ENCODE results near the gene PSD4. TPM values are rescaled to one million over a fixed set of nuclear protein-coding genes. Genes with fewer than 3 reads are reported as not detected.
A peak's percentile ranks its signal among the peaks of the same experiment; 100 is the strongest.

PSD4 gene
- total RNA-seq, 1 experiment from 2014 or later = 0.60 TPM

DNA sequence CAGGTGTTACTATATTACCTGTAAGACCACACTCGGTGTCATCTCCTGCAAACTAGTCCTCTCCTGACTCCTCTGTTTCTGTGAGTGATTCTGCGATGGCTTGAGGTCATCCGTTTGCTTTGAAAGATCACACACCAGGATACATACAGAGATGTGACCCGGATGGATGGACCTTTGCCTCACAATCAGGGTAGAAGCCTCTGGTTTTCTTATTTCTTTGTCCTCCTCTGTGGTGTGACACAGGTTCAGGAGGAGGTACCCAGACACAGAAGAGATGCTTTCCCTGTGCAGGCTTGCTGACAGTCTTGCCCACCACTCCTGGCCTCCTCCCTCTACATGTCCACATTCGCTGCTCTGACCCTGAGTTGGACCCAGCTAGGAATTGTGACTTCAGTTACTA, 34.6 kb downstream of the PSD4 start:
- Histone ChIP-seq H3K27ac (ENCODE audit: low read depth, low read length, poor library complexity, severe bottlenecking) (no peak overlapping the region), H3K27me3 (replicated peaks; ENCODE audit: insufficient read depth, low read depth, low read length, poor library complexity) (no peaks in the 10 kb centered on the region), H3K36me3 (ENCODE audit: insufficient read depth, low read length, poor library complexity, severe bottlenecking) (no peaks in the 10 kb centered on the region), H3K4me3 (ENCODE audit: low read depth, low read length, poor library complexity, severe bottlenecking) (no peak overlapping the region), H3K4me1 (ENCODE audit: insufficient read depth, low read length, poor library complexity, severe bottlenecking) (peaks cover 34% of the 10 kb centered on the region), H3K9me3 (ENCODE audit: low read depth, low read length, poor library complexity, severe bottlenecking) (no peaks in the 10 kb centered on the region)
- BruUV-seq (replicated peaks) = no TSS peak
- ChIA-PET CTCF (interaction anchor here (0.9 kb wide), 1 partner anchor 9 kb away, joined by 3 read pairs; no protein-coding TSS in a partner anchor), POLR2A (ENCODE audit: low non-redundant PET) (no interaction called here)
- intact Hi-C loops (cut with micrococcal nuclease; ENCODE audit: unreplicated experiment) = loop anchor here (10.0 kb wide), 1 partner anchor 76 kb away; no protein-coding TSS in a partner anchor
- TF ChIP-seq EZH2 (IDR thresholded peaks at IDR 0.05; ENCODE audit: borderline replicate concordance, low read depth, low read length, poor library complexity, severe bottlenecking) = no peak
- TF ChIP-seq, protein P1, sequence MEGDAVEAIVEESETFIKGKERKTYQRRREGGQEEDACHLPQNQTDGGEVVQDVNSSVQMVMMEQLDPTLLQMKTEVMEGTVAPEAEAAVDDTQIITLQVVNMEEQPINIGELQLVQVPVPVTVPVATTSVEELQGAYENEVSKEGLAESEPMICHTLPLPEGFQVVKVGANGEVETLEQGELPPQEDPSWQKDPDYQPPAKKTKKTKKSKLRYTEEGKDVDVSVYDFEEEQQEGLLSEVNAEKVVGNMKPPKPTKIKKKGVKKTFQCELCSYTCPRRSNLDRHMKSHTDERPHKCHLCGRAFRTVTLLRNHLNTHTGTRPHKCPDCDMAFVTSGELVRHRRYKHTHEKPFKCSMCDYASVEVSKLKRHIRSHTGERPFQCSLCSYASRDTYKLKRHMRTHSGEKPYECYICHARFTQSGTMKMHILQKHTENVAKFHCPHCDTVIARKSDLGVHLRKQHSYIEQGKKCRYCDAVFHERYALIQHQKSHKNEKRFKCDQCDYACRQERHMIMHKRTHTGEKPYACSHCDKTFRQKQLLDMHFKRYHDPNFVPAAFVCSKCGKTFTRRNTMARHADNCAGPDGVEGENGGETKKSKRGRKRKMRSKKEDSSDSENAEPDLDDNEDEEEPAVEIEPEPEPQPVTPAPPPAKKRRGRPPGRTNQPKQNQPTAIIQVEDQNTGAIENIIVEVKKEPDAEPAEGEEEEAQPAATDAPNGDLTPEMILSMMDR (conservative IDR thresholded peaks at IDR 0.05; ENCODE audit: low read depth, low read length) = no peak
- no peak for DNase-seq (ENCODE audit: low spot score)

DNA sequence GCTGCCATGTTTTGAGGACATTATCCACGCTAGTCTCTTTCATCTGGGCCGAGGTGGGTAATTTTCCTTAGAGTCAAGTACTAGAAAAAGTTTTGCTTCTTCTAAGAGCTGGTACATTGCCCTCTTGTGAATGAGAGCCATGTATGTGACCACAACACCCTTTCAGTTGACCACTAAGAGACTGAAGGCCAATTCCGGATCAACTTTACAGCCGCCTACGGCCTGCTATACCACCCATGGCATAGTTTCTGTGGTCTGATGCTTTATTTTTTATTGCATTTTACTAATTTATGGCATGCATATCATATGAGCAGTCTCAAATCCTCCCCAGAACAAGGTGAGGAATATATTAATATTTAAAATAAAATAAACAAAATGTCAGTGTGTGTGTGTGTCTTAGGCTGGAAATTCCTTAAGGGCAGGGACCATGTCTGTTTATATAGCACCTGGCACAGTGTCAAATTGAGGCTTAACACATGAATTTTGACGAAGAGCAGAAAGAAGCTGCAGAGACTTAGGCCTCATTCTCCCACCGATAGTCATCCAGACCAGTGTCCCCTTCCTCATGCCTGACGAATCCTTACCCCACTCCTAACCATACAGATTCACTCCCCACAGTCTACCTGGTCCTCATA, 35.4 kb downstream of the PSD4 start:
- ChIA-PET POLR2A (ENCODE audit: low non-redundant PET) (no interaction called here), CTCF (interaction anchor here (0.9 kb wide), 1 partner anchor 8 kb away, joined by 3 read pairs; no protein-coding TSS in a partner anchor)
- peak; percentile 56 for DNase-seq (ENCODE audit: low spot score)
- intact Hi-C loops (cut with micrococcal nuclease; ENCODE audit: unreplicated experiment) = loop anchor here (10.0 kb wide), 1 partner anchor 76 kb away; no protein-coding TSS in a partner anchor
- TF ChIP-seq, protein P1 (conservative IDR thresholded peaks at IDR 0.05; ENCODE audit: low read depth, low read length) = no peak
- TF ChIP-seq EZH2 (IDR thresholded peaks at IDR 0.05; ENCODE audit: borderline replicate concordance, low read depth, low read length, poor library complexity, severe bottlenecking) = no peak
- no TSS peak for BruUV-seq (replicated peaks)
- H3K4me1 ChIP-seq (ENCODE audit: insufficient read depth, low read length, poor library complexity, severe bottlenecking) = peaks cover 34% of the 10 kb centered on the region
- no peaks in the 10 kb centered on the region for H3K9me3 ChIP-seq (ENCODE audit: low read depth, low read length, poor library complexity, severe bottlenecking)
- H3K4me3 ChIP-seq (ENCODE audit: low read depth, low read length, poor library complexity, severe bottlenecking) = no peak overlapping the region
- no peaks in the 10 kb centered on the region for H3K27me3 ChIP-seq (replicated peaks; ENCODE audit: insufficient read depth, low read depth, low read length, poor library complexity)
- H3K36me3 ChIP-seq (ENCODE audit: insufficient read depth, low read length, poor library complexity, severe bottlenecking) = no peaks in the 10 kb centered on the region
- H3K27ac ChIP-seq (ENCODE audit: low read depth, low read length, poor library complexity, severe bottlenecking) = no peak overlapping the region

DNA sequence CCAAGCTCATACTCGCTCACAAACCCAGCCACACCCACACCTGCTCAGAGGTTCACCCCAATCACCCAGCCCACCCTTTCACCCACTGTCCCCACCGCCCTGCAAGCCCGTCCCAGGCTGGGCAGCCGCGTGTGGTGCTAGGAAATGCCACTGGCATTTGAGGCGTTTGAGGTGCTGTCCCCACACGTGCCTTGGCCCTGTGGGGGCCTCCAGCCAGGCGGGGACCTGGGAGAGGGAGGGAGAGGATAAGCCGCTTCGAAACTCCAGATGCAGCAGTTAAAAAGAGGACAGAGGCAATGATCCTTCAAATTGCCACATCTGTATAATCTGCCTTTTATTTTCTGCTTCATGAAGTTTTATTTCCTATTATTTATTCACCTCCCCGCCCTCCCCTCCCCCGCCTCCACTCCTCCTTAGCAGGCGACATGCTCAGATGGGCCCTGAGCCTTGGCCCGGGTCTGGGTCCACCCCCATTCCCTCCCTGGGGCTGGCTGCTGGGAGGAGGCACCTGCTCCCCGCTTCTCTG, 35.9 kb downstream of the PSD4 start:
- H3K4me1 ChIP-seq (ENCODE audit: insufficient read depth, low read length, poor library complexity, severe bottlenecking) = peaks cover 34% of the 10 kb centered on the region
- no peaks in the 10 kb centered on the region for H3K9me3 ChIP-seq (ENCODE audit: low read depth, low read length, poor library complexity, severe bottlenecking)
- ChIA-PET CTCF (no interaction called here), POLR2A (ENCODE audit: low non-redundant PET) (no interaction called here)
- BruUV-seq (replicated peaks) = no TSS peak
- intact Hi-C loops (cut with micrococcal nuclease; ENCODE audit: unreplicated experiment) = loop anchor here (10.0 kb wide), 1 partner anchor 75 kb away; no protein-coding TSS in a partner anchor
- DNase-seq (ENCODE audit: low spot score) = no peak
- no peak overlapping the region for H3K4me3 ChIP-seq (ENCODE audit: low read depth, low read length, poor library complexity, severe bottlenecking)
- no peak overlapping the region for H3K27ac ChIP-seq (ENCODE audit: low read depth, low read length, poor library complexity, severe bottlenecking)
- TF ChIP-seq, protein P1 (conservative IDR thresholded peaks at IDR 0.05; ENCODE audit: low read depth, low read length) = no peak
- H3K27me3 ChIP-seq (replicated peaks; ENCODE audit: insufficient read depth, low read depth, low read length, poor library complexity) = no peaks in the 10 kb centered on the region
- H3K36me3 ChIP-seq (ENCODE audit: insufficient read depth, low read length, poor library complexity, severe bottlenecking) = no peaks in the 10 kb centered on the region
